GM23338 (cell line): ENCODE results near the gene HACE1. TPM values are rescaled to one million over a fixed set of nuclear protein-coding genes. Genes with fewer than 3 reads are reported as not detected.

Source experiments
- ATAC-seq: fragments of 200-7000 bp; cut with Tn5 transposase; 3 replicates; pipeline ENCODE4 v1.9.1; 2020
- DNase-seq: peaks from one replicate; pipeline ENCODE4 v3.0.0-alpha.2; 2015; ENCODE audit warnings: low spot score
- H2AFZ ChIP-seq: fragments of 200-600 bp; sonication (generic); 2 replicates; pipeline ENCODE4 v1.8.0; 2016; ENCODE audit warnings: antibody characterized with exemption, mild to moderate bottlenecking, moderate library complexity
- H3F3A ChIP-seq: fragments of 200-600 bp; sonication (generic); replicated peaks from 2 replicates; pipeline ENCODE4 v1.8.0; 2017; ENCODE audit warnings: antibody characterized with exemption, mixed run types, low read depth
- H3K27ac ChIP-seq: fragments of 200-600 bp; sonication (generic); 2 replicates; pipeline ENCODE4 v1.6.1; 2016; ENCODE audit warnings: low read depth
- H3K27me3 ChIP-seq: fragments of 200-600 bp; sonication (generic); 2 replicates; pipeline ENCODE4 v1.8.0; 2016; ENCODE audit warnings: mild to moderate bottlenecking, mixed run types, moderate library complexity; ENCODE audit not compliant: insufficient read depth
- H3K36me3 ChIP-seq: fragments of 200-600 bp; sonication (generic); 2 replicates; pipeline ENCODE4 v1.8.0; 2016; ENCODE audit warnings: mild to moderate bottlenecking; ENCODE audit not compliant: insufficient read depth
- H3K4me1 ChIP-seq: fragments of 200-600 bp; sonication (generic); 2 replicates; pipeline ENCODE4 v1.8.0; 2016; ENCODE audit warnings: mild to moderate bottlenecking, moderate library complexity; ENCODE audit not compliant: insufficient read depth
- H3K4me2 ChIP-seq: fragments of 200-600 bp; sonication (generic); 2 replicates; pipeline ENCODE4 v1.7.1; 2017; ENCODE audit warnings: mixed run types
- H3K4me3 ChIP-seq: fragments of 200-600 bp; sonication (generic); 2 replicates; pipeline ENCODE4 v1.6.1; 2016; ENCODE audit warnings: mixed run types
- H3K79me2 ChIP-seq: fragments of 200-600 bp; sonication (generic); replicated peaks from 2 replicates; pipeline ENCODE4 v1.8.0; 2017; ENCODE audit warnings: mild to moderate bottlenecking; ENCODE audit not compliant: insufficient read depth
- H3K9me2 ChIP-seq: fragments of 200-600 bp; sonication (generic); 2 replicates; pipeline ENCODE4 v1.8.0; 2017; ENCODE audit not compliant: insufficient read depth
- H4K20me1 ChIP-seq: fragments of 200-600 bp; sonication (generic); replicated peaks from 2 replicates; pipeline ENCODE4 v1.8.0; 2017; ENCODE audit warnings: mild to moderate bottlenecking; ENCODE audit not compliant: insufficient read depth
- H3K27ac Mint-ChIP-seq: 2 replicates; pipeline ENCODE4 v1.8.0; 2020; ENCODE audit warnings: inconsistent platforms, mild to moderate bottlenecking, moderate library complexity, mixed read lengths
- H3K27me3 Mint-ChIP-seq: 3 replicates; pipeline ENCODE4 v1.8.0; 2022; ENCODE audit warnings: low read depth, mild to moderate bottlenecking, moderate library complexity, mixed read lengths, inconsistent platforms; ENCODE audit not compliant: insufficient read depth, poor library complexity
- H3K36me3 Mint-ChIP-seq: 3 replicates; pipeline ENCODE4 v1.8.0; 2021; ENCODE audit warnings: low read depth, mild to moderate bottlenecking, inconsistent platforms, moderate library complexity, mixed read lengths
- H3K4me1 Mint-ChIP-seq: 3 replicates; pipeline ENCODE4 v1.8.0; 2020; ENCODE audit warnings: mild to moderate bottlenecking, inconsistent platforms, mixed read lengths
- H3K4me3 Mint-ChIP-seq: 3 replicates; pipeline ENCODE4 v1.8.0; 2021; ENCODE audit warnings: moderate library complexity, mild to moderate bottlenecking, inconsistent platforms, mixed read lengths
- H3K9me3 Mint-ChIP-seq: 3 replicates; pipeline ENCODE4 v1.8.0; 2020; ENCODE audit warnings: moderate library complexity, mild to moderate bottlenecking, inconsistent platforms, mixed read lengths
- CREB1 ChIP-seq: fragments of 250-450 bp; sonication (Bioruptor Pico); IDR thresholded peaks from 2 replicates; pipeline ENCODE4 v1.5.0; 2020; ENCODE audit warnings: low read depth, mild to moderate bottlenecking, moderate library complexity
- EZH2 ChIP-seq: fragments of 200-600 bp; sonication (generic); IDR thresholded peaks from one replicate; pipeline ENCODE4 v1.8.0; 2017; ENCODE audit warnings: antibody characterized with exemption, mild to moderate bottlenecking, low read depth; ENCODE audit not compliant: unreplicated experiment
- EZH2phosphoT487 ChIP-seq: fragments of 200-600 bp; sonication (generic); IDR thresholded peaks from one replicate; pipeline ENCODE4 v1.8.1; 2018; ENCODE audit warnings: antibody characterized with exemption; ENCODE audit not compliant: unreplicated experiment
- JUNB ChIP-seq: IDR thresholded peaks from one replicate; pipeline ENCODE4 v1.6.1; 2016; ENCODE audit warnings: antibody characterized with exemption; ENCODE audit not compliant: unreplicated experiment
- NANOG ChIP-seq: IDR thresholded peaks from 2 replicates; pipeline ENCODE4 v1.6.1; 2016; ENCODE audit warnings: antibody characterized with exemption, borderline replicate concordance
- POLR2AphosphoS5 ChIP-seq: IDR thresholded peaks from 2 replicates; pipeline ENCODE4 v1.6.1; 2016; ENCODE audit warnings: antibody characterized with exemption, low read depth
- STAT1 ChIP-seq: IDR thresholded peaks from one replicate; pipeline ENCODE4 v1.6.1; 2016; ENCODE audit warnings: antibody characterized with exemption; ENCODE audit not compliant: unreplicated experiment
- ZNF114 ChIP-seq: fragments of 250-450 bp; sonication (Bioruptor Pico); IDR thresholded peaks from 2 replicates; pipeline ENCODE4 v1.5.0; 2020; ENCODE audit warnings: mild to moderate bottlenecking, moderate library complexity
- ZNF331 ChIP-seq: fragments of 250-450 bp; sonication (Bioruptor Pico); IDR thresholded peaks from 2 replicates; pipeline ENCODE4 v1.5.0; 2020; ENCODE audit warnings: low read depth, mild to moderate bottlenecking, moderate library complexity
- polyA plus RNA-seq: library from polyadenylated mRNA; unstranded; fragments of >200 nt; fragmentation: Nextera tagmentation; extraction: Ambion mirVana; gene quantifications from 2 replicates; pipeline ENCODE4 v1.2.1, GENCODE V29; 2016
- total RNA-seq: library from RNA; depleted of rRNA; stranded (reverse); fragments of >200 nt; shearing (Covaris generic); gene quantifications from 2 replicates; pipeline ENCODE4 v1.2.3, GENCODE V29; 2014
- TF ChIP-seq, protein P1 (sequence below): IDR thresholded peaks from one replicate; pipeline ENCODE4 v1.6.1; 2018; ENCODE audit warnings: antibody characterized with exemption; ENCODE audit not compliant: unreplicated experiment
- TF ChIP-seq, protein P2 (sequence below): fragments of 250-450 bp; sonication (Bioruptor Pico); IDR thresholded peaks from 2 replicates; pipeline ENCODE4 v1.5.0; 2020; ENCODE audit warnings: mild to moderate bottlenecking, moderate library complexity
- TF ChIP-seq, protein P3 (sequence below): IDR thresholded peaks from 2 replicates; pipeline ENCODE4 v1.6.1; 2016; ENCODE audit warnings: antibody characterized with exemption
- TF ChIP-seq, protein P4 (sequence below), 2 experiments: fragments of 200-600 bp in 1 of 2; sonication (generic) in 1 of 2; conservative IDR thresholded peaks; 2 replicates each; pipeline versions ENCODE4 v1.5.1 to v1.6.1; 2016 to 2017; ENCODE audit warnings: antibody characterized with exemption in 2 of 2, low read depth in 2 of 2, mild to moderate bottlenecking in 2 of 2, moderate library complexity in 1 of 2

Gene HACE1
- total and polyA plus RNA-seq, 2 experiments from 2014 or later, result 8.6 to 28.7 TPM

- Histone ChIP-seq H3K4me1 (no peaks in the 10 kb centered on the region), H2AFZ (no peak overlapping the region), H3K27ac (no peak overlapping the region), H3K9me2 (no peaks in the 10 kb centered on the region), H3K4me3 (no peak overlapping the region), H3K27me3 (no peaks in the 10 kb centered on the region), H4K20me1 (no peaks in the 10 kb centered on the region), H3K4me2 (no peak overlapping the region), H3F3A (no peaks in the 10 kb centered on the region), H3K79me2 (no peaks in the 10 kb centered on the region), H3K36me3 (peaks cover 3% of the 10 kb centered on the region; the same call in 1 of the 2 replicates)
- no peak overlapping the region for H3K27ac Mint-ChIP-seq
- no peaks in the 10 kb centered on the region for H3K27me3 Mint-ChIP-seq
- no peaks in the 10 kb centered on the region for H3K4me1 Mint-ChIP-seq
- no peak for ATAC-seq
- H3K36me3 Mint-ChIP-seq, result peaks cover 5% of the 10 kb centered on the region; the same call in 2 of the 3 replicates
- no peak for DNase-seq
- H3K4me3 Mint-ChIP-seq, result no peak overlapping the region
- no peaks in the 10 kb centered on the region for H3K9me3 Mint-ChIP-seq
- TF ChIP-seq, protein P1, sequence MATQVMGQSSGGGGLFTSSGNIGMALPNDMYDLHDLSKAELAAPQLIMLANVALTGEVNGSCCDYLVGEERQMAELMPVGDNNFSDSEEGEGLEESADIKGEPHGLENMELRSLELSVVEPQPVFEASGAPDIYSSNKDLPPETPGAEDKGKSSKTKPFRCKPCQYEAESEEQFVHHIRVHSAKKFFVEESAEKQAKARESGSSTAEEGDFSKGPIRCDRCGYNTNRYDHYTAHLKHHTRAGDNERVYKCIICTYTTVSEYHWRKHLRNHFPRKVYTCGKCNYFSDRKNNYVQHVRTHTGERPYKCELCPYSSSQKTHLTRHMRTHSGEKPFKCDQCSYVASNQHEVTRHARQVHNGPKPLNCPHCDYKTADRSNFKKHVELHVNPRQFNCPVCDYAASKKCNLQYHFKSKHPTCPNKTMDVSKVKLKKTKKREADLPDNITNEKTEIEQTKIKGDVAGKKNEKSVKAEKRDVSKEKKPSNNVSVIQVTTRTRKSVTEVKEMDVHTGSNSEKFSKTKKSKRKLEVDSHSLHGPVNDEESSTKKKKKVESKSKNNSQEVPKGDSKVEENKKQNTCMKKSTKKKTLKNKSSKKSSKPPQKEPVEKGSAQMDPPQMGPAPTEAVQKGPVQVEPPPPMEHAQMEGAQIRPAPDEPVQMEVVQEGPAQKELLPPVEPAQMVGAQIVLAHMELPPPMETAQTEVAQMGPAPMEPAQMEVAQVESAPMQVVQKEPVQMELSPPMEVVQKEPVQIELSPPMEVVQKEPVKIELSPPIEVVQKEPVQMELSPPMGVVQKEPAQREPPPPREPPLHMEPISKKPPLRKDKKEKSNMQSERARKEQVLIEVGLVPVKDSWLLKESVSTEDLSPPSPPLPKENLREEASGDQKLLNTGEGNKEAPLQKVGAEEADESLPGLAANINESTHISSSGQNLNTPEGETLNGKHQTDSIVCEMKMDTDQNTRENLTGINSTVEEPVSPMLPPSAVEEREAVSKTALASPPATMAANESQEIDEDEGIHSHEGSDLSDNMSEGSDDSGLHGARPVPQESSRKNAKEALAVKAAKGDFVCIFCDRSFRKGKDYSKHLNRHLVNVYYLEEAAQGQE, result no peak
- TF ChIP-seq POLR2AphosphoS5, result no peak
- no peak for TF ChIP-seq CREB1
- TF ChIP-seq EZH2phosphoT487, result no peak
- TF ChIP-seq, protein P2, sequence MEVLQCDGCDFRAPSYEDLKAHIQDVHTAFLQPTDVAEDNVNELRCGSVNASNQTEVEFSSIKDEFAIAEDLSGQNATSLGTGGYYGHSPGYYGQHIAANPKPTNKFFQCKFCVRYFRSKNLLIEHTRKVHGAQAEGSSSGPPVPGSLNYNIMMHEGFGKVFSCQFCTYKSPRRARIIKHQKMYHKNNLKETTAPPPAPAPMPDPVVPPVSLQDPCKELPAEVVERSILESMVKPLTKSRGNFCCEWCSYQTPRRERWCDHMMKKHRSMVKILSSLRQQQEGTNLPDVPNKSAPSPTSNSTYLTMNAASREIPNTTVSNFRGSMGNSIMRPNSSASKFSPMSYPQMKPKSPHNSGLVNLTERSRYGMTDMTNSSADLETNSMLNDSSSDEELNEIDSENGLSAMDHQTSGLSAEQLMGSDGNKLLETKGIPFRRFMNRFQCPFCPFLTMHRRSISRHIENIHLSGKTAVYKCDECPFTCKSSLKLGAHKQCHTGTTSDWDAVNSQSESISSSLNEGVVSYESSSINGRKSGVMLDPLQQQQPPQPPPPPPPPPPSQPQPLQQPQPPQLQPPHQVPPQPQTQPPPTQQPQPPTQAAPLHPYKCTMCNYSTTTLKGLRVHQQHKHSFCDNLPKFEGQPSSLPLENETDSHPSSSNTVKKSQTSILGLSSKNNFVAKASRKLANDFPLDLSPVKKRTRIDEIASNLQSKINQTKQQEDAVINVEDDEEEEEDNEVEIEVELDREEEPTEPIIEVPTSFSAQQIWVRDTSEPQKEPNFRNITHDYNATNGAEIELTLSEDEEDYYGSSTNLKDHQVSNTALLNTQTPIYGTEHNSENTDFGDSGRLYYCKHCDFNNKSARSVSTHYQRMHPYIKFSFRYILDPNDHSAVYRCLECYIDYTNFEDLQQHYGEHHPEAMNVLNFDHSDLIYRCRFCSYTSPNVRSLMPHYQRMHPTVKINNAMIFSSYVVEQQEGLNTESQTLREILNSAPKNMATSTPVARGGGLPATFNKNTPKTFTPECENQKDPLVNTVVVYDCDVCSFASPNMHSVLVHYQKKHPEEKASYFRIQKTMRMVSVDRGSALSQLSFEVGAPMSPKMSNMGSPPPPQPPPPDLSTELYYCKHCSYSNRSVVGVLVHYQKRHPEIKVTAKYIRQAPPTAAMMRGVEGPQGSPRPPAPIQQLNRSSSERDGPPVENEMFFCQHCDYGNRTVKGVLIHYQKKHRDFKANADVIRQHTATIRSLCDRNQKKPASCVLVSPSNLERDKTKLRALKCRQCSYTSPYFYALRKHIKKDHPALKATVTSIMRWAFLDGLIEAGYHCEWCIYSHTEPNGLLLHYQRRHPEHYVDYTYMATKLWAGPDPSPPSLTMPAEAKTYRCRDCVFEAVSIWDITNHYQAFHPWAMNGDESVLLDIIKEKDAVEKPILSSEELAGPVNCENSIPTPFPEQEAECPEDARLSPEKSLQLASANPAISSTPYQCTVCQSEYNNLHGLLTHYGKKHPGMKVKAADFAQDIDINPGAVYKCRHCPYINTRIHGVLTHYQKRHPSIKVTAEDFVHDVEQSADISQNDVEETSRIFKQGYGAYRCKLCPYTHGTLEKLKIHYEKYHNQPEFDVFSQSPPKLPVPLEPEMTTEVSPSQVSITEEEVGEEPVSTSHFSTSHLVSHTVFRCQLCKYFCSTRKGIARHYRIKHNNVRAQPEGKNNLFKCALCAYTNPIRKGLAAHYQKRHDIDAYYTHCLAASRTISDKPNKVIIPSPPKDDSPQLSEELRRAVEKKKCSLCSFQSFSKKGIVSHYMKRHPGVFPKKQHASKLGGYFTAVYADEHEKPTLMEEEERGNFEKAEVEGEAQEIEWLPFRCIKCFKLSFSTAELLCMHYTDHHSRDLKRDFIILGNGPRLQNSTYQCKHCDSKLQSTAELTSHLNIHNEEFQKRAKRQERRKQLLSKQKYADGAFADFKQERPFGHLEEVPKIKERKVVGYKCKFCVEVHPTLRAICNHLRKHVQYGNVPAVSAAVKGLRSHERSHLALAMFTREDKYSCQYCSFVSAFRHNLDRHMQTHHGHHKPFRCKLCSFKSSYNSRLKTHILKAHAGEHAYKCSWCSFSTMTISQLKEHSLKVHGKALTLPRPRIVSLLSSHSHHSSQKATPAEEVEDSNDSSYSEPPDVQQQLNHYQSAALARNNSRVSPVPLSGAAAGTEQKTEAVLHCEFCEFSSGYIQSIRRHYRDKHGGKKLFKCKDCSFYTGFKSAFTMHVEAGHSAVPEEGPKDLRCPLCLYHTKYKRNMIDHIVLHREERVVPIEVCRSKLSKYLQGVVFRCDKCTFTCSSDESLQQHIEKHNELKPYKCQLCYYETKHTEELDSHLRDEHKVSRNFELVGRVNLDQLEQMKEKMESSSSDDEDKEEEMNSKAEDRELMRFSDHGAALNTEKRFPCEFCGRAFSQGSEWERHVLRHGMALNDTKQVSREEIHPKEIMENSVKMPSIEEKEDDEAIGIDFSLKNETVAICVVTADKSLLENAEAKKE (CRISPR knock-in tag), result no peak
- TF ChIP-seq EZH2, result no peak
- no peak for TF ChIP-seq ZNF331 (CRISPR knock-in tag)
- TF ChIP-seq JUNB, result no peak
- no peak for TF ChIP-seq STAT1
- TF ChIP-seq, protein P3, sequence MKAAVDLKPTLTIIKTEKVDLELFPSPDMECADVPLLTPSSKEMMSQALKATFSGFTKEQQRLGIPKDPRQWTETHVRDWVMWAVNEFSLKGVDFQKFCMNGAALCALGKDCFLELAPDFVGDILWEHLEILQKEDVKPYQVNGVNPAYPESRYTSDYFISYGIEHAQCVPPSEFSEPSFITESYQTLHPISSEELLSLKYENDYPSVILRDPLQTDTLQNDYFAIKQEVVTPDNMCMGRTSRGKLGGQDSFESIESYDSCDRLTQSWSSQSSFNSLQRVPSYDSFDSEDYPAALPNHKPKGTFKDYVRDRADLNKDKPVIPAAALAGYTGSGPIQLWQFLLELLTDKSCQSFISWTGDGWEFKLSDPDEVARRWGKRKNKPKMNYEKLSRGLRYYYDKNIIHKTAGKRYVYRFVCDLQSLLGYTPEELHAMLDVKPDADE, result no peak
- no peak for TF ChIP-seq ZNF114 (CRISPR knock-in tag)
- TF ChIP-seq, protein P4, sequence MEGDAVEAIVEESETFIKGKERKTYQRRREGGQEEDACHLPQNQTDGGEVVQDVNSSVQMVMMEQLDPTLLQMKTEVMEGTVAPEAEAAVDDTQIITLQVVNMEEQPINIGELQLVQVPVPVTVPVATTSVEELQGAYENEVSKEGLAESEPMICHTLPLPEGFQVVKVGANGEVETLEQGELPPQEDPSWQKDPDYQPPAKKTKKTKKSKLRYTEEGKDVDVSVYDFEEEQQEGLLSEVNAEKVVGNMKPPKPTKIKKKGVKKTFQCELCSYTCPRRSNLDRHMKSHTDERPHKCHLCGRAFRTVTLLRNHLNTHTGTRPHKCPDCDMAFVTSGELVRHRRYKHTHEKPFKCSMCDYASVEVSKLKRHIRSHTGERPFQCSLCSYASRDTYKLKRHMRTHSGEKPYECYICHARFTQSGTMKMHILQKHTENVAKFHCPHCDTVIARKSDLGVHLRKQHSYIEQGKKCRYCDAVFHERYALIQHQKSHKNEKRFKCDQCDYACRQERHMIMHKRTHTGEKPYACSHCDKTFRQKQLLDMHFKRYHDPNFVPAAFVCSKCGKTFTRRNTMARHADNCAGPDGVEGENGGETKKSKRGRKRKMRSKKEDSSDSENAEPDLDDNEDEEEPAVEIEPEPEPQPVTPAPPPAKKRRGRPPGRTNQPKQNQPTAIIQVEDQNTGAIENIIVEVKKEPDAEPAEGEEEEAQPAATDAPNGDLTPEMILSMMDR (conservative IDR thresholded peaks at IDR 0.05; ENCODE audit: low read depth in 2 of 2), result no peak
- no peak for TF ChIP-seq NANOG
These were observed 72.4 kb downstream of the HACE1 start for GRCh38 chr6:104787305-104787704.
